ENCODE measurements around the gene UBE3D.
A peak's percentile ranks its signal among the peaks of the same experiment; 100 is the strongest.
"Not testable (repeated sequence)": the region's sequence is repeated elsewhere in the genome, so short reads cannot be mapped to it uniquely, and the experiment has no call there.

UBE3D gene

DNA sequence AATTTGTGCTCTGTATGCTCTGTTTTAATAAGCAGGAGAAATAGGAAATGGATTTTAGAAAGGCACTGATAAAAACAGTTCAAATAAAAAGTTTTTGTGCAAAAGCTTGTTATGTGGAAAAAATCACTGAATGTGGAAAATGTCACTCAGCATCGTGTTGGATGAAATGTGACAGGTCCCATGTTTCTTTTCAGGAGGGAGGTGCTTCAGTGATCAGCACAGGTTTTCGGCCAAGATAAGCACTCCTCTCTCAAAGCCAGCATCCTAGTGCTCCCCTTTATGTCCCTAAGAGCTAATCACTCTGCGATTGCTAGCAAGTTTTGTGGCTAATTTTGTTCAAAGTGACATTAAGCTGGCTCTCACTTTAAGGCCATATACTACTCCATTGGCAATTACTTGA lies 12.0 kb downstream of the UBE3D start:
- DNase-seq, result no peak

DNA sequence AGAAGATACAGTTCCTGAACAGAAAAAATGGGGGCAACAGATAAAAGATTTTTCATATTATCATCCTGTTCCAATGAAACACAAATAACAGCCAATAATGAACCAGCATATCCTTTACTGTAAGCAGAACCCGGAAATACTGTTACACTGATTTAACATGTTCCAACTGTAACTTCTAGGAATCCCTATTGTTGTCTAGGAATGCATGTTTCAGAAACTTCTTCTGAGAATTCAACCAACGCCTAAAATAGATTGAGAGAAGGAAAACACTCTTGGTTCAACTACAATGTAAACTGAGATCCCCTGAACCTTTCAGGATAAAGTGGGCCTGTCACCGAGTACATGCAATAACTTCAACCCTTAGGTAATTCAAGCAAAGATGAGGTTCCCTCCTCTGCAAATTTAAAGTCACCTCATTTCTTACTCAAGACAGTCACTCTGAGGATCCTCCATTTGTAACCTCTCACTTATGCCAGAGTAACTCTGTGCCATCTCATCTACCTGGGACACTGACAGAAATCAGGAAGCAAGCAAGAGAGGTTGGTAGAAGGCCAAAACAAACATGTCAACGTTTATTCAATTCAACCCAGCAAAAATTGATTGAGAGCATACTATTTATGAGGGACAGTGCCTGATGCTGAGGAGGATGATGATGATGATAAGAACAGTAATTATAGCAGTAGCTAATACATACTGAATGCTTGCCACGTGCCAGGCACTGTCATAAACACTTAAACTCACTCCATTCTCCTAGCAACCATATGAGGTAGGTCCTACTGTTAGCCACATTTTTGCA lies 14.1 kb downstream of the UBE3D start:
- peak; percentile 24 for DNase-seq

DNA sequence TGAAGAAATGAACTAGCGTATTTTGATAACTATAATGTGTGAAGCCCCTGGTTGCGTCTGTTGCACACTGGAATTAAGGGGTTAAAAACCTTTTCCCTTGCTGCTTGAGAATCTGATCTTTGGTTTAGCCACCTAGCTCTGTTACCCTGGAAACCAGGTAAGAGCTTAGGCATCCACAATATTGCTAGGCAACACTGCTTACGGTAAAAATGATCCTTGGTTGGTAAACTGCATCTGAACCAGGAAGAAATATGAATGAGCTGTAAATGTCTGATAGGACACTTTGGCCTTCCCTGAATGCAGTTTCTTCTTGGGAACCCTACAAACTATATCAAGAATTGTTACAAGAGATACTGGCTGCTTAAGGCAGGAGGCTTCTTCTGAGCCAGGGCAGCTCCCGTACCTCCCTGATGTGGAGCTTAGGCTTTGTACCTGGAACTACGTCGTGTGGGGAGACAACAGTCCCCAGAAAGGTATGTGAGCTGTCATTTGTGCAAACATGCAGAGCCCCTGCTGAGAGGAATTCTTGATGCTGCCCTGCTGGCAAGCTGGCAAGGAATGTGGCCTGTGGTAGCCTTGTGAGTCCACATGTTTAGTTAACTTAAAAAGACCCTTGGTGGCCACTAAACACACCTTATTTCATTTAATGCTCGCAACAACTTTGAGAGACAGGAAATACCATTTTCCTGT lies 18.4 kb downstream of the UBE3D start:
- no peak for DNase-seq

DNA sequence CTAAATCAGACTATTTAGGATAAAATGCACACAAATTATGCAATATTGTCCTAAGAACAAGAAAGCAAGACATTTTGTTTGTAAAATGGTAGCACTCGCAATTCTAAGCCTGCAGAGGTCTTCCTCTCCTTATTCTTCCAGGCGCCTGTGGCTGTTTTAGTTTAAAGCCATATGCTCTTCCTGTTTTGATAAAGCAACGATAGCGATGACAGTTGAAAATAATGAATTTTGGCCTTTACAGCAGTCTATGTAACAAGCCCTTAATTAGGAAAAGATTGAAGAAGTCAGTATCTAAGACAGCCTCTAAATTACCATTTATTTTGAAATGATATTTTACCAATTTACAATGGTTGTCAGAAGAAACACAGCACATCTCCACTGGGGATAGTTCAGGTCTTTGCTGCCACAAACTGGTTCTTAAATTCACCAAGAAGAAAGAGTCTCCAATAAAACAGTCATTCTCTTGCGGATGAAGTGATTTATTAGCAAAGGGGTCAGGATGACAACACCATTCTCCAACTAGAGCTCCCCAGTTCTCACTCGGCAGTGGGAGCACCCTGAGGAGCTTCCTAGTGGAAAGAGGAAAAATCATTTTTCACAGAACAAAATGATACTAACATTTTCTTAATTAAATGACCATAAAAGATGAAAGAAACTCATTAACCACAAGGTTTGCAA lies 21.4 kb downstream of the UBE3D start:
- DNase-seq, result no peak

DNA sequence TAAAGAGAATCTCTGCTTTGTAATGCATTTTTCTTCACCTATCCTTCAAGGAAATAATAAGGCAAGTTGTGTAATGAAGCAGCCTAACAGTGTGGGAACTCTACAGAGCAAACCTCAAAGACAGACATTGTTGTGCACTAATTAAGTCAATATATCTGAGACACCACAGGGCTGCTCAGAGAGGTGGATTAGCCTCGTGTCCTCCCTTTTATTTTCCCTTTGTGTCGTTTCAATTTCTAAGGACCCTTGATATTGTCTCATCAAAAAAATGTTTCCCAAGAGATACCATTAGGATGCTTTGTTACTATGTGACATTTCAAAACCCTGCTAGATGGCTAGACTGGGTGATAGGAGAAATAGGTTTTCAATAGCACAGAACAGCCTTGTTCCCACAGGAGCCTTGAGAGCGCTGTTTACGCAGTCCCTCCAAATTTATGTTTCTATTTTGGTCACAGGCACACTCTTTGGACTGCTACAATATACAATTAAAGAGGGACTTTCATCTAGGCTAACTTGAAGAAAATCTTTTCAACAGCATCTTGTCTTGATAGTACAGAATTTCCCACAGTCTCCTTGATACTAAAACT lies 23.1 kb downstream of the UBE3D start:
- no peak for DNase-seq

DNA sequence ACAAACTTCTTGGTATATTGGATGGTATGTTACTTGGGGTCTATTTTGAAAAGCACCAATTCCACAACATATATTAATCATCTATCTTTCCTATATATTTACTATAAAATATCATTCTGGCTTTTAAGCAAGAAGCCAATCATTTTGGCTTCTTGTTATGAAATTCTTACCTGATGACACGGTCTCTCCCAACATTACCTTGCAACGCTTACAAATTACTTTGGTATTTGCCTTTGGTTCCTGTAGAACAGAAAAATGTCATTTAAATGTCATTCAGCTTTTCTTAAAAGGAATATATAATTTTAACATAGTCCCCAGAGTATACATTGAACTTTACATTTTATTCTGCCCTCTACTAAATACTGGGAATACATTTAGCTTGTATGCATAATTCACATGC lies 27.4 kb downstream of the UBE3D start:
- no peak for DNase-seq

DNA sequence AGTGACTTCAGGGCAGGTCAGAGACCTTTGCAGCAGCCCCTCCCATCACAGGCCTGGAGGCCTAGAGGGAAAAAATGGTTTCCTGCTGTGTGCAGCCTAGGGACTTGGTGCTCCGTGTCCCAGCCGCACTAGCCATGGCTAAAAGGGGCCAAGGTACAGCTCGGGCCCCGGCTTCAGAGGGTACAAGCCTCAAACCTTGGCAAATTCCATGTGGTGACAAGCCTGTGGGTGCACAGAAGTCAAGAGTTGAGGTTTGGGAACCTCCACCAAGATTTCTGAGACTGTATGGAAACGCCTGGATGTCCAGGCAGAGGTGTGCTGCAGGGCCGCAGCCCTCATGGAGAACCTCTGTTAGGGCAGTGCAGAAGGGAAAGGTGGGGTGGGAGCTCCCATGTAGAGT lies 34.0 kb downstream of the UBE3D start:
- no peak for DNase-seq

DNA sequence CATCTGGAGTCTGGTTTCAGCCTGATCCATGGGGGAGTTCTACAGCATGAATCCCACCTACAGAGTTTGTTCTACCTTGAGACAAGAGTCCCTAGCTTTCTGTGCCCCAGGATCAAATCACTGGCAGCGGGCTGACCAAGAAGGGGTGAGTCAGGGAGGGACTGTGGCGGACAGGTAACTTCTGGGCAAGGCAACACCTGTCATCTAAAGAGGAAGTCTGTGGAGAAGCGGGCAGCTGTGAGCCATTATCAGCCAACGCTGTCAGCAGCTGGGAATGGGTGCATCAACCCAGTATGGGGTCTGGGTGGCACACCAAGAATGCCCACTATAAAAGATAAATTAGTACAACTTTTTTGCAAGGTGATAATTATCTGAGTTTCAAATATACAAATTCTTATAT lies 45.9 kb downstream of the UBE3D start:
- peak; percentile 59 for DNase-seq

DNA sequence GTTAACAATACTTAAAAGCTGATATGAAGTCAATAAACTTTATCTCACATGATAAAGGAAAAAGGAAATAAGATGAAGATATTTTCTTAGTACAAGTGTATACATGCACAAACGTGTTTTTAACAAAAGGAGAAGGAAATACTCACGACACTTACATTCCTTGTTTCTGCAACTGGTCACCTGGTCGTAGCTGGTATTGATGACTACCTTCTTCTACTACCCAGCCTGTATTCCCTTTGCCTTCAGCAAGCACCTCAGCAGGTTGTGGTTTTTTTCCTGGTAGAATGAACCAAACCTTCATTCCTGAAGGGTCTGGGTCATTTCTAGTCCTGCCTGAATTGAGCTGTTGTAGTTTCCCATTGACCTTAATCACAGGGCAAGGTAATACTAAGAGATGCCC lies 54.5 kb downstream of the UBE3D start:
- not testable (repeated sequence) for DNase-seq

DNA sequence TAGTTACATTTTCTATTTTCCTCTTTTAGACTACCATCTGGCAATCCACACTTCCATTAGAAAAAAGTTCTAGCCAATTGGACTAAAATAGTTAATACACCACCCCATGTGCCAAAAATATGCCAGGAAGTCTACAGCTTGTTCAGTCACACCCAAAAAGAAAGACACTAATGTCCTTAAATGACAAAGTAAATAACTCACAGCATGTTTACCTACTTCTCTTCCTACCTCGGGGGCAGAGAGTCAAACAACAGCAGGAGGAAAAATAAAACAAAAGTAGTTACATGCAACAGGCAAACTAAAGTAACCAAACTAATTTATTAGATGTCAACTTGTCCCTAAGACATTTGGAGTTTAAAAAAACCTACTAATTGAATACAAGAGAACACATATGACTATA lies 57.0 kb downstream of the UBE3D start:
- DNase-seq, result peak; percentile 47

DNA sequence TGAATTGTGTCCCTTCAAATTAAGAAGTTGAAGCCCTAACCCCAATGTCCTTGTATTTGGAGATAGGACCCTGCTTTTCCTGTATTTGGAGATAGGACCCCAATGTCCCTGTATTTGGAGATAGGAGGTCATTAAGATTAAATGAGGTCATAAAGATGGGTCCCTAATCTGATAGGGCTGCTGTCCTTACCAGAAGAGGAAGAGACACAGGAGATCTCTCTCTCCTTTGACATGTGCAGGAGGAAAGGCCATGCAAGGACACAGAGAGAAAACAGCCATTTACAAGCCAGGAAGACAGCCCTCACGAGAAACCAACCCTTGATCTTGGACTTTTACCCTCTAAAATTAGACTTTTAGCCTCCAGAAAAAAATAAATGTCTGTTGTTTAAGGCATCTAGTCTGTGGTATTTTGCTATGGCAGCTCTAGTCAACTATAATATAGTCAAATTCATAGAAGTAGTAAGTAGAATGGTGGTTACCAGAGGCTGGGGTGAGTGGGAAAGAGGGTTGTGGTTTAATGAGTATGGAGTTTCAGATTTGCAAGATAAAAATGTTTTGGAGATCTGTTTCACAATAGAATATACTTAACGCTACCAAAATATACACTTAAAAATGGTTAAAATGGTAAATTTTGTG lies 59.3 kb downstream of the UBE3D start:
- DNase-seq, result no peak

DNA sequence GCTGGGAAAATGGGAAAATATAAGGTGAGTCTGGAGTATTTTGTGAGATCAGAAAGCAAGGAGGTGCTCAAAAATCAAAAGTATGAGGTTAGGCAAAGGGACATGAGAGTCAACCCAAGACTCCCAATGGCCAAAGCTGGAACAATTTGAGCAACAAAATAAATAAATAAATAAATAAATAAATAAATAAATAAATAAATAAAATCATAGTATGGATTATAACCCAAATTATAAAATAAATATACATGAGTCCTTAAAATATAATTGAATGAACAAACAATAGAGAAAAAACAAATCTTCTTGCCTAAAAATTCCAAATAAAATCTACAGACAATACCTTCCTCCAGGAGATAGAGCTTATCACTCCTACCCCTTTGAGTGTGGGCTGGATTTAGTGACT lies 69.5 kb downstream of the UBE3D start:
- DNase-seq, result no peak

DNA sequence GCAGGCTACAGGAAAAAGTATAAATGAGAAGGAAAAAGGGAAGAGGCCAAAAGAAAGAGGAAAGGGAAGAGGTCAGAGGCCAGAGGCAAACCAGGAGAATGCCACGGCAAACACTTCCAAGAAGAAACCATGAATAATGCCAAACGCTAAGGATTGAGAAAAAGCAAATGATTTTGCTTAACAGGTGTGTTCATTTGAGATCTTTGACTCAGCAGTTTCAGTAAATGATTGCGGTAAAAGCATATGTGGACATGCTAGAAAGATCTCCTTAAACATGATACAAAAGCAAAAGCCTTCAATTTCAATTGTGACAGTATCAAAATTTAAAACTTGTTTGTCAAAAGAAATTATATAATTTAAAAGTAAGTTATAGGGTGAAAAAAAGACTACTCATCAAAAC lies 70.6 kb downstream of the UBE3D start:
- DNase-seq, result no peak

DNA sequence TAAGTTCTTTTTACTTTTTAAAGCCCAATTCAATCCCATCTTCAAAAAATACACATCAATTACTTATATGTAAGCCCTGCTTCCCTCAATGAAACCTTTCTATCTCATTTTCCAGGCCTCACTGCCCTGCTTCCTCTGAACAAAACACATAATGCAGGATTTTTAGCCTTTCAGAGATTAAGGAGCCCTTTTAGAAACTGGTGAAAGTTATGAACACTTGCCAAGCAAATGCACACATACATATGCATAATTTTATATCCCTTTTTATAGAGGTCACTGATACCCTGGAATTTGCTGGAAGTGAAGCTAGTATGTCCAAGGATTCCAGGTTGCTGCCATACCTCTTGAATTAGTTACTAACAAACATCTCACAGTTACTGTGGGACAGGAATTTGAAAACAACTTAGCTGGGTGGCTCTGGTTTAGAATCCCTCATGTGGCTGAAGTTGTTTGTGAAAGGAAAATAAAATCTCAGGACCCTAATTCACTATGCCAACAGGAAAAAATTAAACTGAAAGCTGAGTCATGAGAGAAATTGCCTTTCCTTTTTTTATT lies 75.8 kb downstream of the UBE3D start:
- no peak for DNase-seq

DNA sequence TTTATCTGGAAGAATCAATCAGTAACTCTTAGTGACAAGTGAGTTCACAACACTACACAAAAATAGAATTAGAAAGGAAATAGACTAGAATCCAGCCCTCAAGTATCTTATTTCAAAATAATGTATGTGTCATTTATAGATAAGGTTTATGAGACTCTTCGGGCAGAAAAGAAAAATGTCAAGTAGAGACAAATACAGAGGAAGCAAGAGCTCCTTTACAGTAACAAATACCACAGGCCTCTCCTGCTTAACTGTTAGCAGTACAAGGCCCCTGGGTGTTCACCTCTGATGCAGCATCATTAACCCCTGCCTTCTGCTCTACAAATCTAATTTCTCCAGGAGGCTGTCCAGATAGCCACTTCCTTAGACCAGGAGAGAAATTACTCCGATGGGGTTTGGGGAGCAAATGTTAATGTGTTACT lies 76.7 kb downstream of the UBE3D start:
- no peak for DNase-seq

DNA sequence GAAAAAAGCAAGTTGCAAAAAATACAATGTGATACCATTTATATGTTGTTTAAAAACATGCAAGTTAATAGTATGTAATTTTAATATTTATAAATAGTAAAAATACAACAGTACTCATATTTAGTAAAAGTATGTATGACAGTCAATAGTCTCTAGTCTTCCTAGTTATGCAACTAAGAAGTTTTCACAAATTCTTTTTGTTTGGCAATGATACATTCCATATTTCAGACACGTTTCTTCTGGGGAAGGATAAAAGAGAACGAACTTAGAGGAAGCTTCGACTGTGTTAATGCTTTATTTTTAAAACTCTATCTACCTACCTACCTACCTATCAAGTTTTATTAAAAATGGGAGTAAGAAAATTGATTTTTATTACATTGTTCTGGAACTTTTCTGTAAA lies 77.7 kb downstream of the UBE3D start:
- DNase-seq, result no peak

DNA sequence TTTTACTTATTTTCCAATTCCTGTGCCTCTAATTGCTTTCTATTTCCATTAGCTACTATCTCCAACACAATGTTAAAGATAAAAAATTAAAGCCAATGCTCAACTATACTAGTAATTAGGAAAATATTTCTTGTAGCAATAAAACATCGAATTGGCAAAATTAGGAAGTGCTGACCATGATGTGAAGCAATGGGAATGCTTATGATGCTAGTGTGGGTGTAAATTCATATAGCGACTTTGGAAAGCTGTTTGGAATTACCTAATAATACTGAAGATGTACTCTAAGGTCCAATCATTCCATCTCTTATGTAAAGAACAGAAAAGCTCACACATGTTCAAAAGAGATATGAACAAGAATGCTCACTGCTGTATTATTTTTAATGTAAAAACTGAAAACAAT lies 78.2 kb downstream of the UBE3D start:
- DNase-seq, result no peak

DNA sequence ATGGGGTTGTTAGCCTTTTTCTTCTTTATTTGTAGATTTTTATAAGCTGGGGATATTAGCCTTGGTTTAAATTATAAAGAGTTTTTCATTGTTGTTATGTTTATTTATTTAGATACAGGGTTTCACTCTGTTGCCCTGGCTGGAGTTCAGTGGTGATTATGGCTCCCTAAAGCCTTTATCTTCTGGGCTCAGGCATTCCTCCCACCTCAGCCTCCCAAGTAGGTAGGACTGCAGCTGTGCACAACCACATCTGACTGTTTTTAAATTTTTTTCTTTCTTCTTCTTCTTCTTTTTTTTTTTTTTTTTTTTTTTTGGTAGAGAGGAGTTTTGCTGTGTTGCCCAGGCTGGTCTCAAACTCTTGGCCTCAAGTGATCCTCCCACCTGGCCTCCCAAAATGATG lies 80.9 kb downstream of the UBE3D start:
- no peak for DNase-seq

DNA sequence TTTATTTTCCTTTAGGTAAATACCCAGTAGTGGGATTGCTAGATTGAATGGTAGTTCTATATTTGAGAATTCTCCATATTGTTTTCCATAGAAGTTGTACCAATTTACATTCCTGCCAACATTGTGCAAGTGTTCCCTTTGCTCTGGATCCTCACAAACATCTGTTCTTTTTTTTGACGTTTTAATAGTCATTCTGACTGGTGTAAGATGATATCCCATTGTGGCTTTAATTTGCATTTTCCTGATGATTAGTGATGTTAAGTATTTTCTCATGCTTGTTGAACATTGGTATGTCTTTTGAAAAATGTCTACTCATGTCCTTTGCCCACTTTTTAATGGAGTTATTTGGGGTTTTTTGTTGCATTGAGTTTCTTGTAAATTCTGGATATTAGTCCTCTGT lies 85.6 kb downstream of the UBE3D start:
- no peak for DNase-seq

DNA sequence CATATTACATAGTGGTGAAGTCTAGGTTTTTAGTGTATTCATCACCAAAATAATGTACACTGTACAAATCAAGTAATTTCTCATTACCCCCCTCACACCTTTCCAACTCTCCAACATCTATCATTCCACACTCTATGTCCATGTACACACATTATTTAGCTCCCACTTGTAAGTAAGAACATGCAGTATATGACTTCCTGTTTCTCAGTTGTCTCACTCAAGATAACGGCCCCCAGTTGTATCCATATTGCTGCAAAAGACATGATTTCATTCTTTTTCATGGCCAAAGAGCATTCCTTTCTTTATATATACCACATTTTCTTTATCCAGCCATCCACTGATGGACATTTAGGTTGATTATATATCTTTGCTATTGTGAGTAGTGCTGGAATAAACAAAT lies 86.0 kb downstream of the UBE3D start:
- DNase-seq, result no peak

DNA sequence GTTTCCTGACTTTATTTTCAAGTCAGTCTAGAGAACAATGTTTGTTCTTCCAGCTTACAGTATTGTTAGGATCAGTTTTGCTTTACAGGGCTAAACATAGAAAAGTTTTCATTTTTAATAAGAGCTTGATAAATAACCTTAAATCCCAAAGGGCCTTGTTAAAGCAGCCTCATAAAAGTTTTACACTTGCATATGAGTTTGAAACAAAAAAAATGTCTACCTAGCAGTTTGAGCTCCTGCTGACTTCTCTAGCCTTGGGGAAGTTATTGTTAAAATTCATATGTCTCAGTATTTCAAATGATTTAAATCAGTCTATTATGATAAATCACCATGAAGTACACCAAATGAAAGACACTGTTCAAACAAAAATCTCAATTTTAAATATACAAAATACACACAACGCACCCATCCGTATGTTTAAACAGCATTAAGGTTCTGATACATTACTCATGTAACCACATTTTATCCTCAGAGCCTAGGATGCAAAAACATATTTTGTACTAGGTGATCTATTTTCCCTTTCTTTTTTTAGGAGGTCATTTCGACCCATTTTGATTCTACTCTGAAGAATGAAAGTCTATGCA lies 87.2 kb downstream of the UBE3D start:
- DNase-seq, result no peak

DNA sequence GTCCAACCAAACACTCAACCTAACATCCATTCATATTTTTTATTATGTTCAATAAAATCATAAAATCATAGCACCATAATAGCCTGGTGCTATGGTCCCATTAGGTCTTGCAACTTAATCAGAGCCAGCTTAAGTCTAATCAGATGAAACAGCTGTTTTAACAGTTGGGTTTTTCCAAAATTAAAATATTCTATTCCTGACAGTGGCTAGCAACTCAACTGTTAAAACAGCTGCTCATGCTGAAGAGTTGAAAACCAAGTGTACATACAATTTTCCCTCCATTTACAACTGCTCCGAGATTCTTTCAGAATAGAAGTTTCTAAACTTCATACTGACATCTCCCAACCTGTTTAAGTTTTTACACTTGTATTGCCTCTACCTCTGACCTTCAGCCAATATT lies 89.5 kb downstream of the UBE3D start:
- DNase-seq, result no peak

Measured in COR-L47 (cell line).